Measurements from ENCODE around the gene ATG2A. TPM values are rescaled to one million over a fixed set of nuclear protein-coding genes. Genes with fewer than 3 reads are reported as not detected.

Gene ATG2A
- total and polyA plus RNA-seq, 8 donors, result 12.2 to 77.6 (median 26.6) TPM

DNA sequence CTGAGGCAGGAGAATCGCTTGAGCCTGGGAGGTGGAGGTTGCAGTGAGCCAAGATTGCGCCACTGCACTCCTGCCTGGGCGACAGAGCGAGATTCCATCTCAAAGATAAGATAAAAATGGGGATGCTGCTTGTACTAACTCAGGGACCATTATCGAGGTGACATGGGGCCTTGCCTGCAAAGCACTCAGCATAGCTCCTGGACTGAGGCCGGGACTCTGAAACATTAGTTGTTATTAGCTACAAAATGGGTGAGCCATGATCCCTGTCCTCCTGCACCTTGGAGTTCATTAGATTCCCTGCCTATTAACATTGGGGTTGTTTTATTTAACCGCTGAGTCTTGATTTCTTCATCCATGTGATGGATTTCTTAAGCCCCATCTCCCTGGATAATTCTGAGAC, 12.6 kb upstream of the ATG2A start:
- TF ChIP-seq, protein P1, sequence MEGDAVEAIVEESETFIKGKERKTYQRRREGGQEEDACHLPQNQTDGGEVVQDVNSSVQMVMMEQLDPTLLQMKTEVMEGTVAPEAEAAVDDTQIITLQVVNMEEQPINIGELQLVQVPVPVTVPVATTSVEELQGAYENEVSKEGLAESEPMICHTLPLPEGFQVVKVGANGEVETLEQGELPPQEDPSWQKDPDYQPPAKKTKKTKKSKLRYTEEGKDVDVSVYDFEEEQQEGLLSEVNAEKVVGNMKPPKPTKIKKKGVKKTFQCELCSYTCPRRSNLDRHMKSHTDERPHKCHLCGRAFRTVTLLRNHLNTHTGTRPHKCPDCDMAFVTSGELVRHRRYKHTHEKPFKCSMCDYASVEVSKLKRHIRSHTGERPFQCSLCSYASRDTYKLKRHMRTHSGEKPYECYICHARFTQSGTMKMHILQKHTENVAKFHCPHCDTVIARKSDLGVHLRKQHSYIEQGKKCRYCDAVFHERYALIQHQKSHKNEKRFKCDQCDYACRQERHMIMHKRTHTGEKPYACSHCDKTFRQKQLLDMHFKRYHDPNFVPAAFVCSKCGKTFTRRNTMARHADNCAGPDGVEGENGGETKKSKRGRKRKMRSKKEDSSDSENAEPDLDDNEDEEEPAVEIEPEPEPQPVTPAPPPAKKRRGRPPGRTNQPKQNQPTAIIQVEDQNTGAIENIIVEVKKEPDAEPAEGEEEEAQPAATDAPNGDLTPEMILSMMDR (IDR thresholded peaks at IDR 0.05), result no peak
- TF ChIP-seq EP300 (IDR thresholded peaks at IDR 0.05) (no peak), POLR2A (IDR thresholded peaks at IDR 0.05) (no peak), POLR2AphosphoS5 (IDR thresholded peaks at IDR 0.05) (no peak)
- WGBS, 5 donors, result 86 to 91% (median 91%) methylated on average over 7 of the region's 7 CpGs
- Histone ChIP-seq H3K9me3 (no peaks in the 10 kb centered on the region), H3K27ac (no peak overlapping the region), H3K36me3 (peaks cover 52 to 83% (median 77%) of the 10 kb centered on the region in 4 donors), H3K4me1 (peaks cover 10 to 21% (median 19%) of the 10 kb centered on the region in 4 donors), H3K27me3 (no peaks in the 10 kb centered on the region), H3K4me3 (no peak overlapping the region)
- no peak for DNase-seq
- intact Hi-C loops (cut with DNase I; ENCODE audit: low total_unique reads), result no loop called here

DNA sequence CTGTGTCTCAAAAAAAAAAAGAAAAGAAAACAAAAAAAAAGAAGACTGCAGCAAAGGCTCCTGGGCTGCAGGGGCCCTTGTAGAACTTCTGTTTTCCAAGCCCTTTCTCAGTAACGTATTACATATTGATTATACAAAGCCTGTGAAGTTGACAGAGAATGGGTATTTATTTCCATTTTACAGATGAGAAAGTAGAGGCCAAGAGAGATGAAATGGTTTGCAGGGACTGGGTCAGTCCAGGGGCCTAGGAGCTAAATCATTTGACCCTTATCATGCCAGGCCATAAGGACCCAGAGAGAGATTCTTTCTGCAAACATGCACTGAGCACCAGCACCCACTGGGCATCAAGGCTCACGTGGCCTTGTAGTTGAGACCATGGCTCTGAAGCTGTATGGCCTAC, 11.9 kb upstream of the ATG2A start:
- DNase-seq, result no peak
- intact Hi-C loops (cut with DNase I; ENCODE audit: low total_unique reads), result no loop called here
- no peaks in the 10 kb centered on the region for H3K9me3 ChIP-seq
- WGBS, 5 donors, result 95 to 98% (median 96%) methylated on average over 2 of the region's 2 CpGs
- H3K36me3 ChIP-seq, result peaks cover 50 to 76% (median 71%) of the 10 kb centered on the region in 4 donors
- no peak overlapping the region for H3K27ac ChIP-seq
- H3K27me3 ChIP-seq, result no peaks in the 10 kb centered on the region
- TF ChIP-seq POLR2A (IDR thresholded peaks at IDR 0.05) (no peak), POLR2AphosphoS5 (IDR thresholded peaks at IDR 0.05) (no peak), EP300 (IDR thresholded peaks at IDR 0.05) (no peak)
- TF ChIP-seq, protein P1 (IDR thresholded peaks at IDR 0.05), result no peak
- no peak overlapping the region for H3K4me3 ChIP-seq
- peaks cover 10 to 24% (median 22%) of the 10 kb centered on the region in 4 donors for H3K4me1 ChIP-seq

DNA sequence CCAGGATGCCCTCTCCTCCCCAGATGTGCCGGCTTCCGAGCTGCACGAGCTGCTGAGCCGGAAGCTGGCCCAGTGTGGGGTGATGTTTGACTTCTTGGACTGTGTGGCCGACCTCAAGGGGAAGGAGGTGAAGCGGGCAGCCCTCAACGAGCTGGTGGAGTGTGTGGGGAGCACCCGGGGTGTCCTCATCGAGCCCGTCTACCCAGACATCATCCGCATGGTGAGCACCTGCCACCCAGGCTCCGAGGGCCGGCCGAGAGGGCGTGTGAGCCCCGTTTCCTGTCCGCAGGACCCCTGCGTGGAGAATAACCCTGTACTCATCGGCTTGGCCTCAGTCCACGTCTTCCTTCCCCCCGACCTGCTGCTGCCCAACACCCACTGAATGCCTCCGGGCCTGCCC, 9.7 kb upstream of the ATG2A start:
- H3K36me3 ChIP-seq, result peaks cover 31 to 54% (median 48%) of the 10 kb centered on the region in 4 donors
- peaks cover 10 to 32% (median 30%) of the 10 kb centered on the region in 4 donors for H3K4me1 ChIP-seq
- 79 to 86% (median 84%) methylated on average over 15 to 22 of the region's 22 CpGs for WGBS, 5 donors
- H3K4me3 ChIP-seq, result no peak overlapping the region
- no peak overlapping the region for H3K27ac ChIP-seq
- no peaks in the 10 kb centered on the region for H3K9me3 ChIP-seq
- intact Hi-C loops (cut with DNase I; ENCODE audit: low total_unique reads), result no loop called here
- H3K27me3 ChIP-seq, result no peaks in the 10 kb centered on the region
- no peak for TF ChIP-seq POLR2AphosphoS5 (IDR thresholded peaks at IDR 0.05)
- TF ChIP-seq, protein P1 (IDR thresholded peaks at IDR 0.05), result no peak
- TF ChIP-seq POLR2A (IDR thresholded peaks at IDR 0.05), result no peak
- no peak for TF ChIP-seq EP300 (IDR thresholded peaks at IDR 0.05)
- DNase-seq, result no peak

DNA sequence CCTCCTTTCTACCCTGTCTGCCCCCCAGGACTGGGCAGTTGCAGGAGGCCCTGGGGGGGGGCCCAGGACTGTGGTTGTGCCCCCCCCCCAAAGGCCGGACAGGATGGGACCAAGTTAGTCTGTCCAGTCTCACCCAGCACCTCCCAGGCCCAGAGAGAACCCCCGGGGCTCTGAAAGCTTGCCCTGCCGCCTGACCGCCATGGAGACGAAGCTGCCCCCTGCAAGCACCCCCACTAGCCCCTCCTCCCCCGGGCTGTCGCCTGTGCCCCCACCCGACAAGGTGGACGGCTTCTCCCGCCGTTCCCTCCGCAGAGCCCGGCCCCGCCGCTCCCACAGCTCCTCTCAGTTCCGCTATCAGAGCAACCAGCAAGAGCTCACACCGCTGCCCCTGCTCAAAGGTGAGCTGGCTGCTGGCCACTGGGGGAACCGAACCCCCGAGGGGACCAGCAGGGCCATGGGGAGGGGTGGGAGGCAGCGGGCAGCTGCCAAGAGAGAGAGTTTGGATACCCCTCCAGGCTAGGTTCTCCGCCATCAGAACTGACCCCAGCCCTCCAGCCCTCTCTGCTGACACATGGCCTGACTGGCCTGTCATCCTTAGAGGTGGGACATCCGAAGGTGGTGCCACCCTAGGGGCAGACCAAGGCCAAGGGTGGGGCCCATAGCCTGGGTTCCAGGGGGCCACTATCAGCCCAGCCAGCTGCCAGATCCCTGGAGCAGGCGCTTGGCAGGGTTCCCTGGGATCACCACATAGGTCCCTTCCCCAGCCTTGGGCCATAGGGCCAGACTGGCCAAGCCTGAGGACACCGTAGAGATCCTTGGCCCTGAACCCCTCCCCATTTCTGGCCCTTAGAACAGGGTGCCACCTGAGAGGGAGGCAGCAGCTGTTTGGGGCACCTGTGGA, 8.8 kb upstream of the ATG2A start:
- no peaks in the 10 kb centered on the region for H3K27me3 ChIP-seq
- peak overlapping the region; percentile 85 to 100 (median 92) for H3K4me3 ChIP-seq
- H3K27ac ChIP-seq, result peak overlapping the region in 2 of 5 donors; percentile 96 to 97
- DNase-seq, result peak in 1 of 2 donors; percentile 27
- H3K4me1 ChIP-seq, result peaks cover 10 to 32% (median 30%) of the 10 kb centered on the region in 4 donors
- intact Hi-C loops (cut with DNase I; ENCODE audit: low total_unique reads), result no loop called here
- 48 to 65% (median 58%) methylated on average over 5 to 24 of the region's 24 CpGs for WGBS, 5 donors
- peaks cover 22 to 45% (median 39%) of the 10 kb centered on the region in 4 donors for H3K36me3 ChIP-seq
- TF ChIP-seq POLR2A (IDR thresholded peaks at IDR 0.05), result no peak
- TF ChIP-seq EP300 (IDR thresholded peaks at IDR 0.05), result no peak
- no peak for TF ChIP-seq POLR2AphosphoS5 (IDR thresholded peaks at IDR 0.05)
- TF ChIP-seq, protein P1 (IDR thresholded peaks at IDR 0.05), result no peak
- H3K9me3 ChIP-seq, result no peaks in the 10 kb centered on the region

Measured in stomach (tissue), 9 donors.